Activated T-cell treated with anti-CD3 and anti-CD28 coated beads, Interleukin-2, amount 50 U/mL, for 24 hours (primary cell): ENCODE measurements around the gene PPP1CB.
"Not testable (repeated sequence)": the region's sequence is repeated elsewhere in the genome, so short reads cannot be mapped to it uniquely, and the experiment has no call there.

Experiments used
- DNase-seq: peaks from one replicate; pipeline ENCODE4 v3.0.0-alpha.2; 2020
- H3K27ac Mint-ChIP-seq: 2 replicates; pipeline ENCODE4 v1.8.0; 2020; ENCODE audit warnings: mild to moderate bottlenecking, mixed read lengths
- H3K27me3 Mint-ChIP-seq: 2 replicates; pipeline ENCODE4 v1.8.0; 2020; ENCODE audit warnings: mixed read lengths
- H3K36me3 Mint-ChIP-seq: 2 replicates; pipeline ENCODE4 v1.8.0; 2020; ENCODE audit warnings: low read depth, mixed read lengths
- H3K4me1 Mint-ChIP-seq: 2 replicates; pipeline ENCODE4 v1.8.0; 2020; ENCODE audit warnings: low read depth, mixed read lengths
- H3K4me3 Mint-ChIP-seq: 2 replicates; pipeline ENCODE4 v1.8.0; 2020; ENCODE audit warnings: mild to moderate bottlenecking, moderate library complexity, mixed read lengths
- H3K9me3 Mint-ChIP-seq: 2 replicates; pipeline ENCODE4 v1.8.0; 2020; ENCODE audit warnings: mixed read lengths

PPP1CB gene

DNA sequence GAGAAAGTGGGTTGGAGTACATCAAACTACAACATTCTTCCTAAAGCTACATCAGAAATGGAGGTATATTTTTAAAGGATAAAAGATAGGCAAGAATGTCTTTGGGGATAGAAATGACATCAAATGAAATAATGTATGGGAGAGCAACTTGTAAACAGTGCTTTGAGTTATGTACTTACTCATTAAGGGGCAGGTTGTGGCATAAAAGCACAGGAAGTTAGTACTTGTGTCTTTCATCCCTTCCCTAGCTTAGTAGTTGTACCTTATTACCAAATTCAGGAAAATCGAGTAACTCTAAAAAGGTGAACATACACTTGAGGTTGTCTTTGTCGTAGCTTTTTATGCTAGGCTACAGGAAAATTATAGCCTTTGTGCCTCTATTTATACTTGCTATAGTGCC is 28.9 kb downstream of the PPP1CB start:
- peaks cover 26% of the 10 kb centered on the region for H3K4me1 Mint-ChIP-seq
- H3K4me3 Mint-ChIP-seq = no peak overlapping the region
- peak overlapping the region; percentile 12 for H3K27ac Mint-ChIP-seq
- peaks cover 85% of the 10 kb centered on the region for H3K36me3 Mint-ChIP-seq
- no peaks in the 10 kb centered on the region for H3K9me3 Mint-ChIP-seq
- no peak for DNase-seq
- no peaks in the 10 kb centered on the region for H3K27me3 Mint-ChIP-seq

DNA sequence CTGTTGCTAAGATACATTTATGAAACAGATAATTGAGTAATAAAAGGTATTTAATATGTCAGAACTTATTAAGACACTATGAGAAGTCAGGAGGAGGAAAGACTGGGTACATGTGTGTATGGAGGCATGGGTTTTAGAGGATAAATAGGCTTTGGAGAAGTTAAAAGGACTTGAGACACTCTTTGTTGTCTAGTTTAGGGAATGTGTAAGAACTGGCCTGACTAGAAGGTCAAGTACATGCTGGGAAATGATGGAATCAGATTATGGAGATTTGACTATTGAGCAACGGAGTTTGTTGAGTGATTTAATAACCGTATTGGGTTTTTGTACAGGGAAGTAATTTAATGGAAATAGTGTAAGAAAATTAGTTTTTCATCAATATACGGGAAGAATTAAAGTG is 30.8 kb downstream of the PPP1CB start:
- Mint-ChIP-seq H3K4me1 (peaks cover 15% of the 10 kb centered on the region), H3K36me3 (peaks cover 83% of the 10 kb centered on the region), H3K9me3 (no peaks in the 10 kb centered on the region), H3K27ac (no peak overlapping the region), H3K27me3 (no peaks in the 10 kb centered on the region), H3K4me3 (no peak overlapping the region)
- DNase-seq = no peak

DNA sequence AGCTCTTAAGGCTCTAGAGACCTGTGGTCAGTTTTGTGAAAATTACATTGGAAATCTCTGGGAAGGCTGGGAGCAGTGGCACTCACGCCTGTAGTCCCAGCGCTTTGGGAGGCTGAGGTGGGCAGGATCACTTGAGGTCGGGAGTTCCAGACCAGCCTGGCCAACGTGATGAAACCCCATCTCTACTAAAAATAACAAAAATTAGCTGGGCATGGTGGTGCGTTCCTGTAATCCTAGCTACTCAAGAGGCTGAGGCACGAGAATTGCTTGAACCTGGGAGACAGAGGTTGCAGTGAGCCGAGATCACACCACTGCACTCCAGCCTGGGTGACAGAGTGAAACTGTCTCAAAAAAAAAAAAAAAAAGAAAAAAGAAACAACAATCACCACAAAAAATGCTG is 32.9 kb downstream of the PPP1CB start:
- H3K4me1 Mint-ChIP-seq, H3K4me3 Mint-ChIP-seq, H3K27me3 Mint-ChIP-seq, DNase-seq, H3K9me3 Mint-ChIP-seq: not testable (repeated sequence)
- Mint-ChIP-seq H3K36me3 (peaks cover 82% of the 10 kb centered on the region), H3K27ac (peak overlapping the region; percentile 14)

DNA sequence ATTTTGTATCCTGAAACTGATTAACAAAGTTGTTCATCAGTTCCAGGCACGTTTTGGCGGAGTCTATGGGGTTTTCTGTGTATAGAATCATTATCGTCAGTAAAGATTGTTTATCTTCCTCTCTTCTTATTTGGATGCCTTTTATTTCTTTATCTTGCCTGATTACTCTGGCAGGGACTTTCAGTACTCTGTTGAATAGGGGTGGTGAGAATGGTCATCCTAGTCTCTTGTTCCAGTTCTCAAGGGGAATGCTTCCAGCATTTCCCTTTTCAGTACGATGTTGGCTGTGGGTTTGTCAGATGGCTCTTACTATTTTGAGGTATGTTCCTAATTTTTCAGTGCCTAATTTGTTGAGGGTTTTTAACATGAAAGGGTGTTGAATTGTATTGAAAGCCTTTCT is 45.0 kb downstream of the PPP1CB start:
- H3K27ac Mint-ChIP-seq = peak overlapping the region; percentile 80
- peaks cover 35% of the 10 kb centered on the region for H3K4me1 Mint-ChIP-seq
- no peaks in the 10 kb centered on the region for H3K27me3 Mint-ChIP-seq
- H3K9me3 Mint-ChIP-seq = no peaks in the 10 kb centered on the region
- no peak for DNase-seq
- peaks cover 92% of the 10 kb centered on the region for H3K36me3 Mint-ChIP-seq
- H3K4me3 Mint-ChIP-seq = no peak overlapping the region

DNA sequence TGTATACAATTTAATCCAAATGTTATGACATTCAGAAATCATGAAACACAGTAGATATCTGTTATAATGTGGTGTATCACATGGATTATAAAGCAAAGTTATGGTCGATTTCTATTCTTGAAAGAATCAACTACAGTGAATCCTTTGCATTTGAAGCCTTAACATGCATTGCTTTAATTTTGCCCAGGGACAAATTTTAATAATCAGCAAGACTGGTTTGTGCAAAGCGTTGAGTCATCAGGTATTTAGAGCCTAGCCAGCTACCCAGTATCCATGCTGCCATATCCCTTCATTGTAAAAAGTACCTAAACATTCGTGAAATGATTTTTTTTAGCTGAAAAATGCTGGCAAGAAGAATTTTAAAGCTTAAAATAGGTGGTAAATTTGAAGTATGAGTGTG is 50.1 kb downstream of the PPP1CB start:
- DNase-seq = no peak
- H3K27me3 Mint-ChIP-seq = no peaks in the 10 kb centered on the region
- H3K27ac Mint-ChIP-seq = peak overlapping the region; percentile 18
- H3K4me3 Mint-ChIP-seq = no peak overlapping the region
- peaks cover 2% of the 10 kb centered on the region for H3K9me3 Mint-ChIP-seq
- H3K4me1 Mint-ChIP-seq = peaks cover 13% of the 10 kb centered on the region
- H3K36me3 Mint-ChIP-seq = peaks cover 85% of the 10 kb centered on the region

DNA sequence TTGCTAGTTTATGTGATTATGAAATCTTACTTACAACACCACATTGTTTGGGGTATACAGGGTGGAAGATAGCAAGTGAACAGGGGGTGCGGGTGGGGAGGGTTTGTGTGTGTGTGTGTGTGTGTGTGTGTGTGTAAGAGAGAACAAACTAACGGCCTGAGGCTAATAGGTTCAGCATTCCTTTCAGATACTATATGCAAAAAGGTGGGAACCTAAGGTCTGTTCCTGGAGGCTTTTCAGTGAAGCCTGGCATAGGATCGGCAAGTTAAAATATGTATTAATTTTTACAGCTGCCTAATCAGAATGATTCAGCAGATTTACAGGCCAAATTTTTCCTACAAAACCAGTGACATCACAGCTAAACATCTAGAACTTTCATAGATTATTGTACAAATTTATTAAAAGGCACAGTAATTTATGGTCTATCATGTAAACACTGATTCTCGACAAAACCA is 51.4 kb downstream of the PPP1CB start:
- Mint-ChIP-seq H3K4me1 (peaks cover 2% of the 10 kb centered on the region), H3K9me3 (peaks cover 2% of the 10 kb centered on the region), H3K4me3 (no peak overlapping the region), H3K36me3 (peaks cover 72% of the 10 kb centered on the region), H3K27ac (peak overlapping the region; percentile 83), H3K27me3 (no peaks in the 10 kb centered on the region)
- no peak for DNase-seq

DNA sequence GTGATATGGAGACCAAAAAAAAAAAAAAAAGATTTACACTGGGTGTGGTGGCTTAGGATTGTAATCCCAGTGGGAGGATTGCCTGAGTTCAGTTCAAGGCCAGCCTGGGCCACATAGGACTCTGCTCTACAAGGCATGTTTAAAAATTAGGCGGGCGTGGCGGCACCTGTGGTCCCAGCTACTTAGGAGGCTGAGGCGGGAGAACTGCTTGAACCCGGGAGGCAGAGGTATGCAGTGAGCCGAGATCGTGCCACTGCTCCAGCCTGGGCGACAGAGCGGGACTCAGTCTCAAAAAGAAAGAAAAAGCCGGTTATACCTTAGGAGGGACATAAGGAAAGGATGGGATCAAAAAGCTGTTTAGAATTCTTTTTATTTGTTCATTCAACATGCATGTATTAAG is 58.3 kb downstream of the PPP1CB start:
- no peaks in the 10 kb centered on the region for H3K27me3 Mint-ChIP-seq
- no peak for DNase-seq
- H3K4me3 Mint-ChIP-seq = peak overlapping the region; percentile 73
- peak overlapping the region; percentile 84 for H3K27ac Mint-ChIP-seq
- peaks cover 15% of the 10 kb centered on the region for H3K4me1 Mint-ChIP-seq
- peaks cover 2% of the 10 kb centered on the region for H3K9me3 Mint-ChIP-seq
- peaks cover 14% of the 10 kb centered on the region for H3K36me3 Mint-ChIP-seq

DNA sequence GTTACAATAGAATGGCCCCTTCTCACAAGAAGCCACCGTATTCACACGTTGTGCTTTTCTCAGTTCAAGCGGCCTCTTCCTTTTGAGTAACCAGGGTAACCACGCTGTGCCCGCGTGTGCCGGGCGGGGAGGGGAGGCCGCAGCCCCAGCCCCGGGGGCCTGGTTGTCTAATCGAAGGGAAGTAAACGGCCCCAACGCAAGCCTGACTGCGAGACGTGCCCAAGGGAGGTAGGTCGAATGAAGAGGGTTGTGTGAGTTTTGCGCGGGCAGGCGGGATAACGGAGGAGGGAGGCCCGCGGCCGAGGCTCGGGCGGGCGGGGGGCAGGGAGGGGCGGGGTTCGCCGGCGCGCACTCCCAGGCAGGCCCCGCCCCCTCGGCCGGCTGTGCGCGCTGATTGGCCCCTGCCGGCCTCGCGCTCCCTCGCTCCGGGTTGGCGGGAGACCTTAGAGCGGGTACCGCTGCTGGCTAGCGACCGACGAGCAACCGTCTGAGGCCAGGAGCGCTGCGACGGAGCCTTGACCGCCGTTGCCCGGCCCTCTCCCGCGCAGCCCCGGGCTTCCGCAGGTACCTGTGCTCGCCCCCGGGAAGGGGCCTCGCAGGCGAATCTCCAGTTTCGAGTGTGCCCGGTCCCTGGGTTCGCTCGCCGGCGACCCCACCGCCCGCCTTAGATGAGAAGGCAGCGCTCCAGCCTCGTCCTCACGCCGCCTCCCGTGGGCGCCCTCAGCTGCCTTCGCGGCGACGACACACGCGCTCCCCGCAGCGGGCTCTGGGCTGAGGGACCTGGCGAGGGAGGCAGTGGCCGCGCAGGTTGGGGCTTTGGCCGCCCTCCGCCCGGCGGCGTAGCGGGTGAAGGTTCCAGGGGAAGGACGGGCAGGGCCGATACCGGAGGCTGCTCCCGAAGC is 59.0 kb downstream of the PPP1CB start, which contains the start of gene SPDYA:
TSS of gene SPDYA (plus strand) at position 451 of the 902 bp plus-strand sequence. CDS start 5,181 bp downstream, outside the sequence.
- H3K27me3 Mint-ChIP-seq = no peaks in the 10 kb centered on the region
- H3K4me3 Mint-ChIP-seq = peak within 1 kb of the TSS; percentile 73
- H3K36me3 Mint-ChIP-seq = peaks cover 8% of the 10 kb centered on the region
- peak within 1 kb of the TSS; percentile 84 for H3K27ac Mint-ChIP-seq
- H3K9me3 Mint-ChIP-seq = peaks cover 2% of the 10 kb centered on the region
- peak; percentile 87 for DNase-seq
- peaks cover 15% of the 10 kb centered on the region for H3K4me1 Mint-ChIP-seq

DNA sequence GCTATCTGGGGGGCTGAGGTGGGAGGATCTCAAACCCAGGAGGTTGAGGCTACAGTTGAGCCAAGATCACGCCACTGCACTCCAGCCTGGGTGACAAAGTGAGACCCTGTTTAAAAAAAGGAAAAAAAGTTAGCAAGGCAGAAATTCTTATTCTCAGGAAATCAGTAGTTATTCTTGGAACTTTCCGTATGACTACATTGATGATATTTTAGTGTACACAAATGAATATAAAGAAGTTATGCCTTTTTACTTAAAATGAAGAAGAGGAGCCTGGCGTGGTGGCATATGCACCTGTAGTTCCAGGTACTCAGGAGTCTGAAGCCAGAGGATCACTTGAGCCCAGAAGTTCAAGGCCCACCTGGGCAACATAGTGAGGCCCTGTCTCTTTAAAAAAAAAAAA is 66.4 kb downstream of the PPP1CB start:
- peaks cover 6% of the 10 kb centered on the region for H3K4me1 Mint-ChIP-seq
- H3K4me3 Mint-ChIP-seq = no peak overlapping the region
- no peaks in the 10 kb centered on the region for H3K27me3 Mint-ChIP-seq
- no peak overlapping the region for H3K27ac Mint-ChIP-seq
- no peak for DNase-seq
- no peaks in the 10 kb centered on the region for H3K9me3 Mint-ChIP-seq
- no peaks in the 10 kb centered on the region for H3K36me3 Mint-ChIP-seq

DNA sequence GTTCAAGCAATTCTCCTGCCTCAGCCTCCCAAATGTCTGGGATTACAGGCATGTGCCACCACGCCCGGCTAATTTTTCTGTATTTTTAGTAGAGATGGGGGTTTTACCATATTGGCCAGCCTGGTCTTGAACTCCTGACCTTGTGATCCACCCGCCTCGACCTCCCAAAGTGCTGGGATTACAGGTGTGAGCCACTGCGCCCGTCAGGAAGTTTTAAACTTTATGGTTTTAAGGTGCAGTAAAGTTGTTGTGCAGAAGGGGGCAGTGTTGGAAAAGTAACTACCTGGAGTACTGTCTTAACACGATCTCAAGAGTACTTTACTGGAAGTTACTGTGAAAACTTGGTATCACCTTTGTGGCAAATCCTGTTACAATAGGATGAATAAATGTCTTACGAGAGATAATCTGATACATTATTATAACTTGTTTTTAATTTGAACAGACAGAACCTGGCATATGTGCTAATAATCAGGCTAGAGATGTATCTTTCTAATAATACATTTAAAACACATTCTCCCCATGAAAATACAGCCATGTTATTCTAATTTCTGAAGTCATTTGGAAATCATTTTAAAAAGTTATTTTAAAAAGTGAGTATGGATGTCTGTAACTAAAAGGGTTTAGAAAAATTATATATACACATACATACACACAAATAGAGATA is 69.8 kb downstream of the PPP1CB start:
- Mint-ChIP-seq H3K36me3 (no peaks in the 10 kb centered on the region), H3K27me3 (no peaks in the 10 kb centered on the region), H3K27ac (no peak overlapping the region), H3K9me3 (no peaks in the 10 kb centered on the region), H3K4me3 (no peak overlapping the region), H3K4me1 (peaks cover 6% of the 10 kb centered on the region)
- DNase-seq = peak; percentile 39

DNA sequence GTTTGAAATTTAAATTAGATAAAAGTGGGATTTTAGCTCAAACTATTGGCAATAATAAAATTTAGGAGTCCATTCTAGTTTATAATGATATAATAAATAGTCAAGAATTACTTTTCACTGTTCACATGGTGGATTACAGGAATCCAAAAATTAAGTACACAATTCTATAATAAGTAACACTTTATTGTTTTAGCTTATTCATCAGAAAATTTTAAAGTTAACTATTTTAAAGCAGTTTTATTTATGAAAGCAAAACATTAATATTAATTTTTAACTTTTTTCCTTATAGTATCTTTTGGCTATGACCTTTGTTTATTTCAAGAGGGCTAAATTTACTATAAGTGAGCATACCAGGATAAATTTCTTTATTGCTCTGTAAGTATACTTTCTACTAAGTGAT is 70.4 kb downstream of the PPP1CB start:
- Mint-ChIP-seq H3K9me3 (no peaks in the 10 kb centered on the region), H3K27ac (no peak overlapping the region), H3K4me1 (peaks cover 6% of the 10 kb centered on the region), H3K27me3 (no peaks in the 10 kb centered on the region), H3K36me3 (no peaks in the 10 kb centered on the region), H3K4me3 (no peak overlapping the region)
- no peak for DNase-seq

DNA sequence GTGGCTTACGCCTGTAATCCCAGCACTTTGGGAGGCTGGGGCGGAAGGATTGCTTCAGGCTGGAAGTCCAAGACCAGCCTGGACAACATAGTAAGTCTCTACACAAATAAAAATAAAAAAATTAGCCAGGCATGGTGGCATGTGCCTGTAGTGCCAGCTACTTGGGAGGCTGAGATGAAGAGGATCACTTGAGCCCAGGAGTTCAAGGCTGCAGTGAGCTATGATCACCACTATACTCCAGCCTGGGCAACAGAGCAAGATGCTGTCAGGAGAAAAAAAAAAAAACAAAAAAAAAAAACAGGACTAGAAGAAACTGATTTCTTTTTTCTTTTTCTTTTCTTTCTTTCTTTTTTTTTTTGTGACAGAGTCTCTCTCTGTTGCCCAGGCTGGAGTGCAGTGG is 72.6 kb downstream of the PPP1CB start:
- Mint-ChIP-seq H3K27me3 (no peaks in the 10 kb centered on the region), H3K9me3 (no peaks in the 10 kb centered on the region), H3K4me3 (no peak overlapping the region), H3K4me1 (peaks cover 10% of the 10 kb centered on the region), H3K36me3 (no peaks in the 10 kb centered on the region), H3K27ac (no peak overlapping the region)
- no peak for DNase-seq

DNA sequence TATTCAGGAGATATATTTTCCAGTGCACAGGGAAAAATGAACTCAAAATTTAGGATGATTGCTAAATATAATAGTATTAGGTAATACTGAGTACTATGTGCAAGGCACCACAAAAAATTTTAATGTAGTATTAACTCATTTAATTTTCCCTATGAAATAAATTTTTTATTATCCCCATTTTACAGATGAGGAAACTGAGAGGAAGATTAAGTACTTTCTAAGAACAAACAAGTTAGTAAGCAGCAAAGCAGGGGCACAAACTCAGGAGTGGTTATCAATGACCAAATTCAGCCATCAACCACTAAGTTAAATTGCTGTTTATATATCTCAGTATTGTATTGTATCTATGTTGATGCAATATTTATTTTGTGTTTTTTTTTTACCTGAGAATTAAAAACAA is 73.2 kb downstream of the PPP1CB start:
- Mint-ChIP-seq H3K36me3 (no peaks in the 10 kb centered on the region), H3K4me1 (peaks cover 10% of the 10 kb centered on the region), H3K27ac (no peak overlapping the region), H3K9me3 (no peaks in the 10 kb centered on the region), H3K27me3 (no peaks in the 10 kb centered on the region), H3K4me3 (no peak overlapping the region)
- DNase-seq = no peak

DNA sequence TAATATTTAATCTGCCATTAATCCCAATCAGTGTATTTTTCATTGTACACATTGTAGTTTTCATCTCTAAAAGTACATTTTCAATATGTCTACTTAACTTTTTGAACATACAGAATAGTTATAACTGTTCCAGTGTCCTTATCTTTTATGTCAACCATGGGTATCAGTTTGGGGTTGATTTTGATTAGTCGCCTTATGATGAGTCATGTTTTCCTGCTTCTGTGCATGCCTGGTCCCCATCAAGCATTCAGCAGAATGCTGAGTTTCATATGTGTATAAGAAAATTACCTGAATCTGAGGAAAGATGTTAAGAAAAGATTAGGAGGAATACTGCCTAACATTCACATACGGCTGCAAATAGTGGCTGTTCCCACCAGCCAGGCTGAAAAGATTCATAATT is 76.8 kb downstream of the PPP1CB start:
- H3K9me3 Mint-ChIP-seq = no peaks in the 10 kb centered on the region
- no peak overlapping the region for H3K4me3 Mint-ChIP-seq
- peak overlapping the region; percentile 14 for H3K27ac Mint-ChIP-seq
- no peaks in the 10 kb centered on the region for H3K36me3 Mint-ChIP-seq
- no peak for DNase-seq
- peaks cover 8% of the 10 kb centered on the region for H3K4me1 Mint-ChIP-seq
- no peaks in the 10 kb centered on the region for H3K27me3 Mint-ChIP-seq
